Stimulated activated CD4-positive, alpha-beta T cell treated with anti-CD3 and anti-CD28 coated beads, Interleukin-12 subunit alpha, Interleukin-12 subunit beta, amount 100 ng/mL, for 4 hours (primary cell): Measurements from ENCODE around the gene AP1S3.

ENCODE experiments used
- DNase-seq: peaks from one replicate; pipeline ENCODE4 v3.0.0-alpha.2; 2020

AP1S3 gene

DNA sequence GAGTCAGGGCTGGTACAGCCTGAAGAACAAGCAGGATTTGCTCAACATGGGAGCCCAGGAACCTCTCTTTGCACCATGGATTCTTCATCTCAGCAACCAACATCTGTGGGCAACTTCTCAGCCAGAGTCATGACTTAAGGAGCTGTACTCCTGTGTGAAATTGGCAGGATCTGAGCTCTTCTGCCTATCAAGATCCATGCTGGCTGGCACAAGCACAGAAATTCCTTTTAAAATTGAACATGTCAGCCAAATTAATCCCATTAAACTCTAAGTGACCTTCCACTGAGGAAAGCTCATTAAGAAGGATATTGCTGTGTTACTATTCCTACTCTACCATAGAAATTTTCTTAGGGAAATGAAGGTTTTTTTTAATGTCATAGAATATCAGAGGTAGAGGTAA lies 124.7 kb downstream of the AP1S3 start:
- no peak for DNase-seq

GRCh38 chr2:223711596-223712326 lies 125.6 kb downstream of the AP1S3 start:
- DNase-seq: no peak
